HepG2 (cell line): Measurements from ENCODE around the gene MICB. TPM values are rescaled to one million over a fixed set of nuclear protein-coding genes. Genes with fewer than 3 reads are reported as not detected.
A peak's percentile ranks its signal among the peaks of the same experiment; 100 is the strongest.

Experiments used
- HDAC6 ChIP-seq: fragments of 200-600 bp; sonication (generic); IDR thresholded peaks from 2 replicates; pipeline ENCODE4 v1.7.0; 2017; ENCODE audit warnings: mild to moderate bottlenecking, antibody characterized with exemption, low read length, low read depth
- HES4 ChIP-seq: sonication (generic); formaldehyde crosslinking; IDR thresholded peaks from 2 replicates; pipeline ENCODE4 v1.9.0; 2021; ENCODE audit warnings: mild to moderate bottlenecking, missing genetic modification reagents, borderline replicate concordance
- IKZF4 ChIP-seq: sonication (generic); formaldehyde crosslinking; IDR thresholded peaks from 2 replicates; pipeline ENCODE4 v1.5.1; 2020; ENCODE audit warnings: borderline replicate concordance, mild to moderate bottlenecking, low read depth, missing genetic modification reagents; ENCODE audit errors: not compliant biosample characterization
- PAWR ChIP-seq: sonication (generic); formaldehyde crosslinking; IDR thresholded peaks from 2 replicates; pipeline ENCODE4 v1.4.0; 2020; ENCODE audit warnings: missing genetic modification reagents, mild to moderate bottlenecking, borderline replicate concordance
- SIX4 ChIP-seq: sonication (generic); formaldehyde crosslinking; IDR thresholded peaks from 2 replicates; pipeline ENCODE4 v1.4.0; 2020; ENCODE audit warnings: missing genetic modification reagents
- ZNF232 ChIP-seq: sonication (generic); formaldehyde crosslinking; IDR thresholded peaks from 2 replicates; pipeline ENCODE4 v1.4.0; 2020; ENCODE audit warnings: missing genetic modification reagents, borderline replicate concordance
- ZNF468 ChIP-seq: sonication (generic); formaldehyde crosslinking; IDR thresholded peaks from 2 replicates; pipeline ENCODE4 v1.8.0; 2022; ENCODE audit warnings: mild to moderate bottlenecking, moderate library complexity, missing genetic modification reagents
- ZNF530 ChIP-seq: sonication (generic); formaldehyde crosslinking; IDR thresholded peaks from 2 replicates; pipeline ENCODE4 v1.5.0; 2020; ENCODE audit warnings: low read depth, mild to moderate bottlenecking, missing genetic modification reagents
- ZNF747 ChIP-seq: sonication (generic); formaldehyde crosslinking; IDR thresholded peaks from 2 replicates; pipeline ENCODE4 v1.8.1; 2023; ENCODE audit warnings: missing genetic modification reagents, mild to moderate bottlenecking, borderline replicate concordance
- ZNF850 ChIP-seq: sonication (generic); formaldehyde crosslinking; conservative IDR thresholded peaks from 2 replicates; pipeline ENCODE4 v1.9.0; 2021; ENCODE audit warnings: mild to moderate bottlenecking, missing genetic modification reagents
- ZSCAN29 ChIP-seq: sonication (generic); formaldehyde crosslinking; conservative IDR thresholded peaks from 2 replicates; pipeline ENCODE4 v1.4.0; 2020; ENCODE audit warnings: mild to moderate bottlenecking, missing genetic modification reagents
- polyA plus RNA-seq, 8 experiments: library from polyadenylated mRNA; depleted of rRNA in 3 of 8; stranded (reverse) in 7 of 8; unstranded in 1 of 8; fragments of >200 nt; fragmentation: Illumina TruSeq in 4 of 8; extraction: Trizol in 4 of 8; gene quantifications; 2 replicates each; pipeline versions ENCODE4 v1.2.1 to v1.2.3, GENCODE V29; 2011 to 2016; ENCODE audit warnings: low read depth in 4 of 8, missing spikeins in 1 of 8, mixed read lengths in 1 of 8; ENCODE audit not compliant: insufficient read depth in 1 of 8
- total RNA-seq, 5 experiments: library from RNA; depleted of rRNA; stranded (reverse); fragments of >200 nt; fragmentation: Illumina TruSeq; extraction: Trizol; gene quantifications; 2 replicates each; pipeline ENCODE4 v1.2.3, GENCODE V29; 2016; ENCODE audit warnings: low read depth in 1 of 5
- TF ChIP-seq, protein P1 (sequence below): IDR thresholded peaks from 2 replicates; pipeline ENCODE4 v1.6.1; 2012; ENCODE audit warnings: low read depth, low read length, improper control_type of control experiment
- TF ChIP-seq, protein P2 (sequence below): IDR thresholded peaks from 2 replicates; pipeline ENCODE4 v1.6.1; 2016; ENCODE audit warnings: control low read depth
- TF ChIP-seq, protein P3 (sequence below): sonication (generic); formaldehyde crosslinking; IDR thresholded peaks from 2 replicates; pipeline ENCODE4 v1.5.1; 2020; ENCODE audit warnings: mild to moderate bottlenecking, moderate library complexity, missing genetic modification reagents
- TF ChIP-seq, protein P4 (sequence below): sonication (generic); formaldehyde crosslinking; IDR thresholded peaks from one replicate; pipeline ENCODE4 v1.5.1; 2020; ENCODE audit warnings: mild to moderate bottlenecking, missing genetic modification reagents; ENCODE audit errors: not compliant biosample characterization

Gene MICB
- total and polyA plus RNA-seq, 2 of the 13 experiments (the other 11 are each of a cell fraction or from before 2014, with no cell fraction given), result 12.5 to 12.8 TPM

DNA sequence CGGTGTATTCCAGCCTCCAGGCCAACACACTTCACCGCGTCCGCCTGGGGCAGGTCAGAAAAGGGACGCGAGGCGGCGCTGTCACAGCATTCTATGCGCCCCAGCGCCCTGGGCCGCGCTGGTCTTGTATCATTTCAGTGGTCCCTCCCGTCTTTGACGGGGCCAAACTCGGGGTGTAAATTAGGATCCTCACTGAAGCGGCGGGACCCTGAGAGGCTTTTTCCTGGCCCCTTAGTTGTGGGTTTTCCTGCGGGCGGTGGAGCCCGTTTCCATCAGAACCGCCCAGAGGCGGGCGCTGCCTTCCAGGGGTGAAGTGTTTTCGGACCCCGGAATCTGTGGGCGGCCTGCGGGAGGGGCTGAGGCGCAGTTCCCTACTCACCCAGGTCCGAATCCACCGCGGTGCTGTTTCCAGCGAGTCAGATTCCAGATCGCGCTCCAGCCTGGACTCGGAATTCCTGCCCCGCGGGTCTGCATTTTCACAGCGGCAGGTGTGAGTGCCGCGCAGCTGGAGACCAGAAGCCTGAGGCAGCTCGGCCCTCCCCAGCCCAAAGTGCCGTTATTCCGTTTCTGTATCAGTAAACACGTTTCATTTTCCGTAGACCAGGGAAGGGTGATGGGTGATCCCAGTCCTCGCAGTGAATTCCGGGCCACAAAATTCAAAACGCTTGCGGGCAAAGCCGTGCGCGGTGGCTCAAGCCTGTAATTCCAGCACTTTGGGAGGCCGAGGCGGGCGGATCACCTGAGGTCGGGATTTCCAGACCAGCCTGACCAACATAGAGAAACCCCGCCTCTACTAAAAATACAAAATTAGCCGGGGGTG is 3.9 kb upstream of the MICB start (continued):
- TF ChIP-seq ZNF850 (no peak), HDAC6 (no peak), SIX4 (CRISPR knock-in tag) (0 out of 2 replicates have a peak, but pooled peaks have one; percentile 18), ZNF468 (CRISPR knock-in tag) (no peak), ZSCAN29 (CRISPR knock-in tag) (peak; percentile 71; the same call in 1 of the 2 replicates), ZNF530 (no peak), IKZF4 (CRISPR knock-in tag) (no peak), ZNF232 (CRISPR knock-in tag) (no peak; the same call in 1 of the 2 replicates), HES4 (CRISPR knock-in tag) (no peak), PAWR (no peak), ZNF747 (no peak)
- TF ChIP-seq, protein P1, sequence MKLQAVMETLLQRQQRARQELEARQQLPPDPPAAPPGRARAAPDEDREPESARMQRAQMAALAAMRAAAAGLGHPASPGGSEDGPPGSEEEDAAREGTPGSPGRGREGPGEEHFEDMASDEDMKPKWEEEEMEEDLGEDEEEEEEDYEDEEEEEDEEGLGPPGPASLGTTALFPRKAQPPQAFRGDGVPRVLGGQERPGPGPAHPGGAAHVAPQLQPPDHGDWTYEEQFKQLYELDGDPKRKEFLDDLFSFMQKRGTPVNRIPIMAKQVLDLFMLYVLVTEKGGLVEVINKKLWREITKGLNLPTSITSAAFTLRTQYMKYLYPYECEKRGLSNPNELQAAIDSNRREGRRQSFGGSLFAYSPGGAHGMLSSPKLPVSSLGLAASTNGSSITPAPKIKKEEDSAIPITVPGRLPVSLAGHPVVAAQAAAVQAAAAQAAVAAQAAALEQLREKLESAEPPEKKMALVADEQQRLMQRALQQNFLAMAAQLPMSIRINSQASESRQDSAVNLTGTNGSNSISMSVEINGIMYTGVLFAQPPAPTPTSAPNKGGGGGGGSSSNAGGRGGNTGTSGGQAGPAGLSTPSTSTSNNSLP, result no peak
- TF ChIP-seq, protein P2, sequence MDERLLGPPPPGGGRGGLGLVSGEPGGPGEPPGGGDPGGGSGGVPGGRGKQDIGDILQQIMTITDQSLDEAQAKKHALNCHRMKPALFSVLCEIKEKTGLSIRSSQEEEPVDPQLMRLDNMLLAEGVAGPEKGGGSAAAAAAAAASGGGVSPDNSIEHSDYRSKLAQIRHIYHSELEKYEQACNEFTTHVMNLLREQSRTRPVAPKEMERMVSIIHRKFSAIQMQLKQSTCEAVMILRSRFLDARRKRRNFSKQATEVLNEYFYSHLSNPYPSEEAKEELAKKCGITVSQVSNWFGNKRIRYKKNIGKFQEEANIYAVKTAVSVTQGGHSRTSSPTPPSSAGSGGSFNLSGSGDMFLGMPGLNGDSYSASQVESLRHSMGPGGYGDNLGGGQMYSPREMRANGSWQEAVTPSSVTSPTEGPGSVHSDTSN (CRISPR knock-in tag), result no peak
- TF ChIP-seq, protein P3, sequence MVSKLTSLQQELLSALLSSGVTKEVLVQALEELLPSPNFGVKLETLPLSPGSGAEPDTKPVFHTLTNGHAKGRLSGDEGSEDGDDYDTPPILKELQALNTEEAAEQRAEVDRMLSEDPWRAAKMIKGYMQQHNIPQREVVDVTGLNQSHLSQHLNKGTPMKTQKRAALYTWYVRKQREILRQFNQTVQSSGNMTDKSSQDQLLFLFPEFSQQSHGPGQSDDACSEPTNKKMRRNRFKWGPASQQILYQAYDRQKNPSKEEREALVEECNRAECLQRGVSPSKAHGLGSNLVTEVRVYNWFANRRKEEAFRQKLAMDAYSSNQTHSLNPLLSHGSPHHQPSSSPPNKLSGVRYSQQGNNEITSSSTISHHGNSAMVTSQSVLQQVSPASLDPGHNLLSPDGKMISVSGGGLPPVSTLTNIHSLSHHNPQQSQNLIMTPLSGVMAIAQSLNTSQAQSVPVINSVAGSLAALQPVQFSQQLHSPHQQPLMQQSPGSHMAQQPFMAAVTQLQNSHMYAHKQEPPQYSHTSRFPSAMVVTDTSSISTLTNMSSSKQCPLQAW (CRISPR knock-in tag), result peak; percentile 33; the same call in 1 of the 2 replicates
- TF ChIP-seq, protein P4, sequence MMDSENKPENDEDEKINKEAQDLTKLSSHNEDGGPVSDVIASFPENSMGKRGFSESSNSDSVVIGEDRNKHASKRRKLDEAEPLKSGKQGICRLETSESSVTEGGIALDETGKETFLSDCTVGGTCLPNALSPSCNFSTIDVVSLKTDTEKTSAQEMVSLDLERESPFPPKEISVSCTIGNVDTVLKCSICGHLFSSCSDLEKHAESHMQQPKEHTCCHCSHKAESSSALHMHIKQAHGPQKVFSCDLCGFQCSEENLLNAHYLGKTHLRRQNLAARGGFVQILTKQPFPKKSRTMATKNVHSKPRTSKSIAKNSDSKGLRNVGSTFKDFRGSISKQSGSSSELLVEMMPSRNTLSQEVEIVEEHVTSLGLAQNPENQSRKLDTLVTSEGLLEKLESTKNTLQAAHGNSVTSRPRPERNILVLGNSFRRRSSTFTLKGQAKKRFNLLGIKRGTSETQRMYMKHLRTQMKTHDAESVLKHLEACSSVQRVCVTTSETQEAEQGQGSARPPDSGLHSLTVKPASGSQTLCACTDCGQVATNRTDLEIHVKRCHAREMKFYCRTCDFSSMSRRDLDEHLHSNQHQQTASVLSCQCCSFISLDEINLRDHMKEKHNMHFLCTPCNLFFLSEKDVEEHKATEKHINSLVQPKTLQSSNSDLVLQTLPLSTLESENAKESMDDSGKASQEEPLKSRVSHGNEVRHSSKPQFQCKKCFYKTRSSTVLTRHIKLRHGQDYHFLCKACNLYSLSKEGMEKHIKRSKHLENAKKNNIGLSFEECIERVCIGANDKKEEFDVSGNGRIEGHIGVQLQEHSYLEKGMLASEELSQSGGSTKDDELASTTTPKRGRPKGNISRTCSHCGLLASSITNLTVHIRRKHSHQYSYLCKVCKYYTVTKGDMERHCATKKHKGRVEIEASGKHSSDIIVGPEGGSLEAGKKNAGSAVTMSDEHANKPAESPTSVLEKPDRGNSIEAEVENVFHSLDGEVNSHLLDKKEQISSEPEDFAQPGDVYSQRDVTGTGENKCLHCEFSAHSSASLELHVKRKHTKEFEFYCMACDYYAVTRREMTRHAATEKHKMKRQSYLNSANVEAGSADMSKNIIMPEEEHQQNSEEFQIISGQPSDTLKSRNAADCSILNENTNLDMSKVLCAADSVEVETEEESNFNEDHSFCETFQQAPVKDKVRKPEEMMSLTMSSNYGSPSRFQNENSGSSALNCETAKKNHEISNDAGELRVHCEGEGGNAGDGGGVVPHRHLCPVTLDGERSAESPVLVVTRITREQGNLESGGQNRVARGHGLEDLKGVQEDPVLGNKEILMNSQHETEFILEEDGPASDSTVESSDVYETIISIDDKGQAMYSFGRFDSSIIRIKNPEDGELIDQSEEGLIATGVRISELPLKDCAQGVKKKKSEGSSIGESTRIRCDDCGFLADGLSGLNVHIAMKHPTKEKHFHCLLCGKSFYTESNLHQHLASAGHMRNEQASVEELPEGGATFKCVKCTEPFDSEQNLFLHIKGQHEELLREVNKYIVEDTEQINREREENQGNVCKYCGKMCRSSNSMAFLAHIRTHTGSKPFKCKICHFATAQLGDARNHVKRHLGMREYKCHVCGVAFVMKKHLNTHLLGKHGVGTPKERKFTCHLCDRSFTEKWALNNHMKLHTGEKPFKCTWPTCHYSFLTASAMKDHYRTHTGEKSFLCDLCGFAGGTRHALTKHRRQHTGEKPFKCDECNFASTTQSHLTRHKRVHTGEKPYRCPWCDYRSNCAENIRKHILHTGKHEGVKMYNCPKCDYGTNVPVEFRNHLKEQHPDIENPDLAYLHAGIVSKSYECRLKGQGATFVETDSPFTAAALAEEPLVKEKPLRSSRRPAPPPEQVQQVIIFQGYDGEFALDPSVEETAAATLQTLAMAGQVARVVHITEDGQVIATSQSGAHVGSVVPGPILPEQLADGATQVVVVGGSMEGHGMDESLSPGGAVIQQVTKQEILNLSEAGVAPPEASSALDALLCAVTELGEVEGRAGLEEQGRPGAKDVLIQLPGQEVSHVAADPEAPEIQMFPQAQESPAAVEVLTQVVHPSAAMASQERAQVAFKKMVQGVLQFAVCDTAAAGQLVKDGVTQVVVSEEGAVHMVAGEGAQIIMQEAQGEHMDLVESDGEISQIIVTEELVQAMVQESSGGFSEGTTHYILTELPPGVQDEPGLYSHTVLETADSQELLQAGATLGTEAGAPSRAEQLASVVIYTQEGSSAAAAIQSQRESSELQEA (CRISPR knock-in tag), result peak; percentile 42
